GM12878 (cell line): ENCODE measurements around the gene PRTFDC1. TPM values are rescaled to one million over a fixed set of nuclear protein-coding genes. Genes with fewer than 3 reads are reported as not detected.

ENCODE experiments used
- ATAC-seq: fragments of 200-7000 bp; cut with Tn5 transposase; 3 replicates; pipeline ENCODE4 v1.9.1; 2020; ENCODE audit warnings: mild to moderate bottlenecking, moderate library complexity
- BruUV-seq: library from RNA; stranded (reverse); fragments of 400-500 nt; replicated peaks from 2 replicates; lab custom pipeline; 2021; lab: Mats Ljungman, UMichigan
- CTCF ChIA-PET: fragments of 300-600 bp; sonication (Branson Sonifier 250); formaldehyde crosslinking; extraction: SDS; loops from one replicate; lab custom pipeline; 2021; ENCODE audit warnings: inconsistent platforms; lab: Yijun Ruan, JAX
- POLR2A ChIA-PET: fragments of 350-600 bp; formaldehyde crosslinking; extraction: SDS; loops from one replicate; lab custom pipeline; 2021; ENCODE audit warnings: inconsistent platforms; lab: Charles Lee
- RAD21 ChIA-PET: fragments of 300-600 bp; sonication (Branson Sonifier 250); formaldehyde crosslinking; loops from one replicate; lab custom pipeline; 2023; ENCODE audit warnings: antibody characterized with exemption; ENCODE audit not compliant: unreplicated experiment; lab: Charles Lee
- SMC1A ChIA-PET: fragments of 300-600 bp; sonication (Branson Sonifier 250); formaldehyde crosslinking; loops from one replicate; lab custom pipeline; 2023; ENCODE audit not compliant: unreplicated experiment, uncharacterized antibody; lab: Charles Lee
- DNase-seq: peaks from one replicate; pipeline ENCODE4 v3.0.0-alpha.2; 2011; ENCODE audit warnings: low read depth, low spot score
- FAIRE-seq: peaks from 3 replicates; lab custom pipeline; 2011; peaks lifted over from hg19 to GRCh38; lab: Jason Lieb, UNC
- H2AFZ ChIP-seq: 2 replicates; pipeline ENCODE4 v1.6.0; 2011; ENCODE audit warnings: low read depth, low read length, control low read depth; ENCODE audit not compliant: control insufficient read depth
- H3K27ac ChIP-seq: 2 replicates; pipeline ENCODE4 v1.5.1; 2011; ENCODE audit warnings: control low read depth; ENCODE audit not compliant: control insufficient read depth, insufficient read depth
- H3K27me3 ChIP-seq, 2 experiments: replicated peaks in 1 of 2; 2 replicates each; pipeline versions ENCODE4 v1.6.0 to v1.6.1; 2011; ENCODE audit warnings: low read length in 1 of 2; ENCODE audit not compliant: control insufficient read depth in 2 of 2, insufficient read depth in 2 of 2
- H3K36me3 ChIP-seq, 2 experiments: 2 replicates each; pipeline ENCODE4 v1.5.1; 2011; ENCODE audit warnings: low read length in 1 of 2; ENCODE audit not compliant: control insufficient read depth in 2 of 2, insufficient read depth in 2 of 2
- H3K4me1 ChIP-seq: 2 replicates; pipeline ENCODE4 v1.6.1; 2011; ENCODE audit warnings: mild to moderate bottlenecking, low read length, moderate library complexity, mixed read lengths; ENCODE audit not compliant: control insufficient read depth, insufficient read depth
- H3K4me2 ChIP-seq: 2 replicates; pipeline ENCODE4 v1.6.0; 2011; ENCODE audit warnings: control low read depth; ENCODE audit not compliant: control insufficient read depth, insufficient read depth
- H3K4me3 ChIP-seq: fragments of 200-600 bp; sonication (generic); 2 replicates; pipeline ENCODE4 v1.5.1; 2016
- H3K79me2 ChIP-seq: 2 replicates; pipeline ENCODE4 v1.6.0; 2011; ENCODE audit warnings: low read length; ENCODE audit not compliant: control insufficient read depth, insufficient read depth
- H3K9ac ChIP-seq: 2 replicates; pipeline ENCODE4 v1.8.0; 2011; ENCODE audit warnings: low read length, control low read depth, mixed read lengths; ENCODE audit not compliant: control insufficient read depth, insufficient read depth
- H3K9me3 ChIP-seq: replicated peaks from 3 replicates; pipeline ENCODE4 v1.5.1; 2011; ENCODE audit warnings: mild to moderate bottlenecking, low read length; ENCODE audit not compliant: control insufficient read depth, insufficient read depth
- H4K20me1 ChIP-seq: 2 replicates; pipeline ENCODE4 v1.6.0; 2011; ENCODE audit not compliant: control insufficient read depth, insufficient read depth
- CTCF ChIP-seq, 3 experiments: IDR thresholded peaks in 2 of 3; conservative IDR thresholded peaks in 1 of 3; 2 replicates each; pipeline ENCODE4 v1.5.1; 2011; ENCODE audit warnings: low read depth in 3 of 3, low read length in 3 of 3, mild to moderate bottlenecking in 3 of 3, control low read depth in 2 of 3, moderate library complexity in 2 of 3, inconsistent platforms in 1 of 3, mixed read lengths in 1 of 3; ENCODE audit not compliant: control insufficient read depth in 2 of 3, insufficient read depth in 1 of 3; ENCODE audit errors: extremely low read depth in 1 of 3
- RFX5 ChIP-seq: IDR thresholded peaks from 2 replicates; pipeline ENCODE4 v1.6.1; 2011; ENCODE audit warnings: low read depth, low read length, improper control_type of control experiment
- SRF ChIP-seq, 2 experiments: IDR thresholded peaks; 2 replicates each; pipeline ENCODE4 v1.6.1; 2011; ENCODE audit warnings: low read depth in 2 of 2, low read length in 2 of 2, mild to moderate bottlenecking in 1 of 2, moderate library complexity in 1 of 2
- ZNF207 ChIP-seq: fragments of 450-650 bp; IDR thresholded peaks from 2 replicates; pipeline ENCODE4 v1.6.1; 2014; ENCODE audit warnings: antibody characterized with exemption, mild to moderate bottlenecking, borderline replicate concordance
- WGBS: methylation state at CpG from one replicate; pipeline ENCODE4 v1.1.6; 2016; ENCODE audit warnings: low lambda C conversion rate; ENCODE audit not compliant: insufficient replicate concordance, insufficient coverage; ENCODE audit errors: missing lambda C conversion rate; 5-methylcytosine and 5-hydroxymethylcytosine counted together
- in situ Hi-C: fragments of 300-500 bp; cut with MboI; formaldehyde crosslinking; loops from 9 replicates; pipeline ENCODE4 v1.14.3; 2018; ENCODE audit warnings: mixed read lengths
- intact Hi-C: fragments of 100-400 bp; cut with micrococcal nuclease; formaldehyde crosslinking; loops from one replicate; pipeline ENCODE4 v1.14.2; 2022; ENCODE audit not compliant: unreplicated experiment
- polyA plus RNA-seq, 11 experiments: library from polyadenylated mRNA; depleted of rRNA in 4 of 11; unstranded in 6 of 11; stranded (reverse) in 5 of 11; fragments of >200 nt; fragmentation: Nextera tagmentation in 4 of 11; fragmentation: Illumina TruSeq in 1 of 11; extraction: Ambion mirVana in 4 of 11; extraction: Trizol in 1 of 11; gene quantifications; 1 replicate in 1 of 11; 2 replicates in 10 of 11; pipeline versions ENCODE4 v1.2.1 to v1.2.3, GENCODE V29; 2011 to 2016; ENCODE audit warnings: inconsistent platforms in 2 of 11, missing spikeins in 2 of 11, low read depth in 1 of 11
- total RNA-seq, 4 experiments: library from RNA; depleted of rRNA in 3 of 4; stranded (reverse); fragments of >200 nt in 3 of 4; fragmentation: Illumina TruSeq in 1 of 4; extraction: Trizol in 1 of 4; gene quantifications; 2 replicates each; pipeline versions ENCODE4 v1.2.1 to v1.2.3, GENCODE V29; 2013 to 2021

Gene PRTFDC1
- total and polyA plus RNA-seq, 10 of the 15 experiments (the other 5 are each of a cell fraction or from before 2014, with no cell fraction given), result 5.5 to 17.3 (median 11.3) TPM

- no peak for TF ChIP-seq ZNF207
These were observed 66.7 kb downstream of the PRTFDC1 start (continued) for GRCh38 chr10:24885551-24886289.

- BruUV-seq, result no TSS peak
- Histone ChIP-seq H3K79me2 (no peaks in the 10 kb centered on the region), H3K4me2 (no peak overlapping the region), H3K36me3 (no peaks in the 10 kb centered on the region), H3K27ac (no peak overlapping the region), H2AFZ (no peak overlapping the region), H3K27me3 (no peaks in the 10 kb centered on the region), H3K4me3 (no peak overlapping the region), H3K9ac (no peak overlapping the region), H4K20me1 (no peaks in the 10 kb centered on the region), H3K9me3 (no peaks in the 10 kb centered on the region; the same call in 2 of the 3 replicates), H3K4me1 (peaks cover 3% of the 10 kb centered on the region; the same call in 1 of the 2 replicates)
- TF ChIP-seq CTCF (IDR thresholded peaks at IDR 0.05 in 2 of 3, conservative IDR thresholded peaks at IDR 0.05 in 1 of 3; ENCODE audit: control insufficient read depth in 2 of 3, extremely low read depth in 1 of 3, insufficient read depth in 1 of 3, low read depth in 3 of 3, low read length in 3 of 3) (0 out of 6 replicates have a peak, but pooled peaks of 1 of the 3 experiments have one; percentile 3), SRF (IDR thresholded peaks at IDR 0.05; ENCODE audit: low read depth in 2 of 2, low read length in 2 of 2) (no peak), RFX5 (no peak)
- ChIA-PET SMC1A (interaction anchor here (0.8 to 6.1 kb wide), 19 partner anchors 8 to 239 kb away, joined by 3 to 33 read pairs (median 4); no protein-coding TSS in a partner anchor), CTCF (interaction anchor here (0.8 to 2.8 kb wide), 8 partner anchors 9 to 267 kb away, joined by 3 to 10 read pairs (median 5); no protein-coding TSS in a partner anchor), POLR2A (interaction anchor here (0.6 to 1.5 kb wide), 3 partner anchors 12 to 190 kb away, joined by 3 to 4 read pairs (median 3); no protein-coding TSS in a partner anchor), RAD21 (interaction anchor here (1.1 to 4.5 kb wide), 8 partner anchors 15 to 268 kb away, joined by 3 to 23 read pairs (median 4); no protein-coding TSS in a partner anchor)
- WGBS, result 71% methylated on average over 1 of the region's 1 CpG
- ATAC-seq (no peak), DNase-seq (no peak), FAIRE-seq (no peak)
- intact Hi-C loops, result loop anchor here (5.0 kb wide), 2 partner anchors 43 to 242 kb away; no protein-coding TSS in a partner anchor
- in situ Hi-C loops, result no loop called here
These were observed 67.6 kb downstream of the PRTFDC1 start for GRCh38 chr10:24884793-24885192.
